Activated CD8-positive, alpha-beta memory T cell treated with anti-CD3 and anti-CD28 coated beads for 4 hours (primary cell): ENCODE results near the gene NUCKS1.

ENCODE experiments used
- DNase-seq, 2 donors: peaks; one replicate each; pipeline ENCODE4 v3.0.0-alpha.2; 2020; ENCODE audit warnings: low read depth in 2 of 2

The NUCKS1 gene

GRCh38 chr1:205669341-205670149, 80.4 kb downstream of the NUCKS1 start:
- no peak for DNase-seq

- no peak for DNase-seq
Measured at GRCh38 chr1:205668951-205669340, 81.0 kb downstream of the NUCKS1 start.

- no peak for DNase-seq
Measured at GRCh38 chr1:205667909-205668643, 81.9 kb downstream of the NUCKS1 start.

- no peak for DNase-seq
Measured at GRCh38 chr1:205666372-205667166, 83.4 kb downstream of the NUCKS1 start.

GRCh38 chr1:205665201-205666045, 84.6 kb downstream of the NUCKS1 start:
- DNase-seq: no peak

- no peak for DNase-seq
Measured at GRCh38 chr1:205664399-205665017, 85.5 kb downstream of the NUCKS1 start.

- no peak for DNase-seq
Measured at GRCh38 chr1:205663286-205663936, 86.6 kb downstream of the NUCKS1 start.
